Smooth muscle cell (in vitro differentiated cells): ENCODE measurements around the gene CACNG7. TPM values are rescaled to one million over a fixed set of nuclear protein-coding genes. Genes with fewer than 3 reads are reported as not detected.

Experiments used
- DNase-seq: peaks from one replicate; lab custom pipeline; 2025; ENCODE audit not compliant: unreplicated experiment; lab: John Stamatoyannopoulos, UW
- H2AFZ ChIP-seq: fragments of 200-600 bp; sonication (generic); 2 replicates; pipeline ENCODE4 v1.6.0; 2016; ENCODE audit warnings: antibody characterized with exemption, low read depth, mild to moderate bottlenecking
- H3F3A ChIP-seq: fragments of 200-600 bp; sonication (generic); 2 replicates; pipeline ENCODE4 v1.6.0; 2017; ENCODE audit warnings: antibody characterized with exemption, low read depth
- H3K27ac ChIP-seq: fragments of 200-600 bp; sonication (generic); 2 replicates; pipeline ENCODE4 v1.5.1; 2016; ENCODE audit warnings: low read depth, mild to moderate bottlenecking
- H3K27me3 ChIP-seq: fragments of 200-600 bp; sonication (generic); 2 replicates; pipeline ENCODE4 v1.6.1; 2016; ENCODE audit warnings: low read depth, mild to moderate bottlenecking
- H3K36me3 ChIP-seq: fragments of 200-600 bp; sonication (generic); 2 replicates; pipeline ENCODE4 v1.5.1; 2016; ENCODE audit warnings: low read depth
- H3K4me1 ChIP-seq: fragments of 200-600 bp; sonication (generic); 2 replicates; pipeline ENCODE4 v1.5.1; 2016; ENCODE audit warnings: low read depth
- H3K4me2 ChIP-seq: fragments of 200-600 bp; sonication (generic); 2 replicates; pipeline ENCODE4 v1.6.0; 2016; ENCODE audit warnings: mild to moderate bottlenecking
- H3K4me3 ChIP-seq: fragments of 200-600 bp; sonication (generic); 2 replicates; pipeline ENCODE4 v1.5.1; 2016; ENCODE audit warnings: mild to moderate bottlenecking
- H3K79me2 ChIP-seq: fragments of 200-600 bp; sonication (generic); 2 replicates; pipeline ENCODE4 v1.6.0; 2016; ENCODE audit warnings: low read depth, mild to moderate bottlenecking
- H3K9ac ChIP-seq: fragments of 200-600 bp; sonication (generic); 2 replicates; pipeline ENCODE4 v1.6.0; 2016; ENCODE audit warnings: low read depth
- H3K9me3 ChIP-seq: fragments of 200-600 bp; sonication (generic); replicated peaks from 2 replicates; pipeline ENCODE4 v1.5.1; 2016; ENCODE audit warnings: low read depth
- H4K20me1 ChIP-seq: fragments of 200-600 bp; sonication (generic); 2 replicates; pipeline ENCODE4 v1.6.0; 2016; ENCODE audit warnings: low read depth
- CTCF ChIP-seq: fragments of 200-600 bp; sonication (generic); IDR thresholded peaks from 2 replicates; pipeline ENCODE4 v1.5.1; 2017; ENCODE audit warnings: borderline replicate concordance, mild to moderate bottlenecking, antibody characterized with exemption; ENCODE audit not compliant: insufficient read depth, poor library complexity, severe bottlenecking
- WGBS: methylation state at CpG from one replicate; pipeline ENCODE4 v1.1.7; 2016; ENCODE audit warnings: low lambda C conversion rate; 5-methylcytosine and 5-hydroxymethylcytosine counted together
- polyA plus RNA-seq: library from polyadenylated mRNA; unstranded; fragments of >200 nt; fragmentation: Nextera tagmentation; extraction: Ambion mirVana; gene quantifications from 2 replicates; pipeline ENCODE4 v1.2.1, GENCODE V29; 2016
- total RNA-seq: library from RNA; depleted of rRNA; stranded (reverse); fragments of >200 nt; gene quantifications from 2 replicates; pipeline ENCODE4 v1.2.3, GENCODE V29; 2014

CACNG7 gene
- total and polyA plus RNA-seq, 2 experiments from 2014 or later: 1.3 to 6.1 TPM

GRCh38 chr19:53980539-53981375 lies 71.7 kb downstream of the CACNG7 start:
- no peak overlapping the region for H3K9ac ChIP-seq
- H3K4me1 ChIP-seq: no peaks in the 10 kb centered on the region
- H3K4me2 ChIP-seq: peak overlapping the region; percentile 86
- WGBS: 25% methylated on average over 20 of the region's 20 CpGs
- H3K36me3 ChIP-seq: no peaks in the 10 kb centered on the region
- TF ChIP-seq CTCF: no peak
- H3F3A ChIP-seq: peaks cover 4% of the 10 kb centered on the region
- no peak for DNase-seq
- H3K27ac ChIP-seq: no peak overlapping the region
- peaks cover 7% of the 10 kb centered on the region for H3K27me3 ChIP-seq
- H2AFZ ChIP-seq: no peak overlapping the region
- no peaks in the 10 kb centered on the region for H3K79me2 ChIP-seq
- H4K20me1 ChIP-seq: no peaks in the 10 kb centered on the region
- H3K9me3 ChIP-seq: no peaks in the 10 kb centered on the region
- H3K4me3 ChIP-seq: peak overlapping the region; percentile 38

DNA sequence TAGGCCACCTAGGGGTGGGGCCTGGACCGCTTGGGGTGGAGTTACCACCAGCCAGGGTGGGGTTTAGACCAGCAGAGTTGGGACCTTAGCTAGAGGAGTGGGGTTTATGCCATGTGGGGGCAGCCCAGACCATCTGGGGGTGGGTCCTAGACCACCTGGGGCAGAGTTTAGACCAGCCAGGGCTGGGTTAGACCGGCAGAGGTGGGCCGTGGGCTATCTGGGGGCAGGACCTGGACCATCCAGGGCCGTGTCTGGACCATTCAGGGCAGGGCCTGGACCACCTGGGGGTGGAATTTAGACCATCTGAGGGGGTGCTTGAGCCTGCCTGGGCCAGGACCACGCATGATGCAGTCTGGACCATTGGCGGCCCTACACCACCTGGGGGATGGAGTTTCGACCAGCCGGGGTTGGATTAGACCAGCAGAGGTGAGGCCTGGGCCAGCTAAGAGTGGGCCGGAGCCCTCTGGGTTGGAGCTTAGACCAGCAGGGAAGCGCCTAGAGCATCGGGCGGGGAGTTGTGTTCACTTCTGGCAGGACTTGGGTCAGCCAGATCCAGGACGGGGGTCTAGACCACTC lies 72.4 kb downstream of the CACNG7 start:
- 76% methylated on average over 13 of the region's 13 CpGs for WGBS
- Histone ChIP-seq H3K79me2 (no peaks in the 10 kb centered on the region), H4K20me1 (no peaks in the 10 kb centered on the region), H3K4me2 (peak overlapping the region; percentile 82), H3K9ac (no peak overlapping the region), H3K4me1 (no peaks in the 10 kb centered on the region), H3K36me3 (no peaks in the 10 kb centered on the region), H3K27ac (no peak overlapping the region), H3K9me3 (no peaks in the 10 kb centered on the region), H2AFZ (no peak overlapping the region), H3K27me3 (peaks cover 7% of the 10 kb centered on the region), H3K4me3 (no peak overlapping the region), H3F3A (peaks cover 4% of the 10 kb centered on the region)
- TF ChIP-seq CTCF: no peak
- DNase-seq: no peak

GRCh38 chr19:53982001-53982451 lies 72.9 kb downstream of the CACNG7 start:
- Histone ChIP-seq H3K4me3 (peak overlapping the region; percentile 41), H2AFZ (no peak overlapping the region), H3K27ac (no peak overlapping the region), H4K20me1 (no peaks in the 10 kb centered on the region), H3K36me3 (no peaks in the 10 kb centered on the region), H3K4me2 (peak overlapping the region; percentile 82), H3K27me3 (peaks cover 7% of the 10 kb centered on the region), H3F3A (peaks cover 4% of the 10 kb centered on the region), H3K79me2 (no peaks in the 10 kb centered on the region), H3K4me1 (no peaks in the 10 kb centered on the region), H3K9ac (no peak overlapping the region), H3K9me3 (no peaks in the 10 kb centered on the region)
- TF ChIP-seq CTCF: no peak
- WGBS: 4% methylated on average over 25 of the region's 62 CpGs
- no peak for DNase-seq

- Histone ChIP-seq H3K9ac (no peak overlapping the region), H3K79me2 (no peaks in the 10 kb centered on the region), H2AFZ (no peak overlapping the region), H3K4me2 (peak overlapping the region; percentile 75), H3K9me3 (no peaks in the 10 kb centered on the region), H4K20me1 (no peaks in the 10 kb centered on the region), H3K27ac (no peak overlapping the region), H3K27me3 (peaks cover 7% of the 10 kb centered on the region), H3K4me1 (no peaks in the 10 kb centered on the region), H3K4me3 (no peak overlapping the region), H3F3A (peaks cover 4% of the 10 kb centered on the region), H3K36me3 (no peaks in the 10 kb centered on the region)
- no CpG with 5 or more reads among the region's 61 CpGs for WGBS
- no peak for TF ChIP-seq CTCF
- no peak for DNase-seq
Measured at GRCh38 chr19:53982611-53983010, 73.5 kb downstream of the CACNG7 start.
